ENCODE measurements around the gene MYO1G. TPM values are rescaled to one million over a fixed set of nuclear protein-coding genes. Genes with fewer than 3 reads are reported as not detected.

Gene MYO1G
- total RNA-seq, 1 experiment from 2014 or later: 0.41 TPM

GRCh38 chr7:45017253-45017652 is 38.4 kb upstream of the MYO1G start:
- DNase-seq (ENCODE audit: low read depth, low spot score) (no peak), ATAC-seq (no peak)
- in situ Hi-C loops (cut with HindIII; ENCODE audit: low pct_unique_long_range_greater_than_20kb, low sequenced_read_pairs) (no loop called here), intact Hi-C loops (cut with micrococcal nuclease; ENCODE audit: unreplicated experiment) (no loop called here)
- Histone ChIP-seq H3K4me3 (ENCODE audit: low read depth in 2 of 2, low read length in 2 of 2) (no peak overlapping the region), H3K36me3 (ENCODE audit: control insufficient read depth, insufficient read depth, low read length) (no peaks in the 10 kb centered on the region), H3K4me1 (ENCODE audit: control insufficient read depth, insufficient read depth, low read length) (no peaks in the 10 kb centered on the region), H3K9me3 (ENCODE audit: control insufficient read depth, insufficient read depth, low read depth, low read length) (no peaks in the 10 kb centered on the region), H3K27me3 (ENCODE audit: control insufficient read depth, insufficient read depth, low read length) (no peaks in the 10 kb centered on the region), H3K27ac (ENCODE audit: low read length) (no peak overlapping the region)
- TF ChIP-seq POLR2AphosphoS5 (IDR thresholded peaks at IDR 0.05; ENCODE audit: low read depth, low read length): no peak
- no peak for TF ChIP-seq TCF7L2 (IDR thresholded peaks at IDR 0.05; ENCODE audit: low read depth, low read length)
- no peak for TF ChIP-seq CTCF (IDR thresholded peaks at IDR 0.05)
- no peak for TF ChIP-seq SIN3A (IDR thresholded peaks at IDR 0.05; ENCODE audit: borderline replicate concordance, insufficient read depth, low read depth, low read length)
- no peak for TF ChIP-seq REST (IDR thresholded peaks at IDR 0.05; ENCODE audit: insufficient read depth in 1 of 2, low read depth in 2 of 2, low read length in 1 of 2)
- CTCF ChIA-PET: no interaction called here
- POLR2A ChIA-PET: no interaction called here
- BruUV-seq (replicated peaks): no TSS peak

- intact Hi-C loops (cut with micrococcal nuclease; ENCODE audit: unreplicated experiment): no loop called here
- TF ChIP-seq TCF7L2 (IDR thresholded peaks at IDR 0.05; ENCODE audit: low read depth, low read length): no peak
- no peak for TF ChIP-seq REST (IDR thresholded peaks at IDR 0.05; ENCODE audit: insufficient read depth in 1 of 2, low read depth in 2 of 2, low read length in 1 of 2)
- TF ChIP-seq SIN3A (IDR thresholded peaks at IDR 0.05; ENCODE audit: borderline replicate concordance, insufficient read depth, low read depth, low read length): no peak
- no peak for TF ChIP-seq POLR2AphosphoS5 (IDR thresholded peaks at IDR 0.05; ENCODE audit: low read depth, low read length)
- TF ChIP-seq CTCF (IDR thresholded peaks at IDR 0.05): no peak
- no peak overlapping the region for H3K4me3 ChIP-seq (ENCODE audit: low read depth in 2 of 2, low read length in 2 of 2)
- no peaks in the 10 kb centered on the region for H3K4me1 ChIP-seq (ENCODE audit: control insufficient read depth, insufficient read depth, low read length)
- H3K9me3 ChIP-seq (ENCODE audit: control insufficient read depth, insufficient read depth, low read depth, low read length): no peaks in the 10 kb centered on the region
- ChIA-PET CTCF (no interaction called here), POLR2A (interaction anchor here (0.7 to 0.9 kb wide), 2 partner anchors 15 to 181 kb away, joined by 3 to 4 read pairs; no protein-coding TSS in a partner anchor)
- H3K36me3 ChIP-seq (ENCODE audit: control insufficient read depth, insufficient read depth, low read length): no peaks in the 10 kb centered on the region
- DNase-seq (ENCODE audit: low read depth, low spot score) (no peak), ATAC-seq (peak; percentile 44; the same call in 1 of the 2 replicates)
- in situ Hi-C loops (cut with HindIII; ENCODE audit: low pct_unique_long_range_greater_than_20kb, low sequenced_read_pairs): no loop called here
- no peaks in the 10 kb centered on the region for H3K27me3 ChIP-seq (ENCODE audit: control insufficient read depth, insufficient read depth, low read length)
- TSS peak; percentile 4 for BruUV-seq (replicated peaks)
- no peak overlapping the region for H3K27ac ChIP-seq (ENCODE audit: low read length)
Observed at GRCh38 chr7:45015313-45015712, 36.5 kb upstream of the MYO1G start.
